GM21360 (cell line): ENCODE data around the gene QRFP.
"Not testable (repeated sequence)": the region's sequence is repeated elsewhere in the genome, so short reads cannot be mapped to it uniquely, and the experiment has no call there.

Experiments used
- ATAC-seq: cut with Tn5 transposase; IDR thresholded peaks from one replicate; pipeline ENCODE4 v1.9.1; 2021; ENCODE audit warnings: mild to moderate bottlenecking, moderate library complexity; ENCODE audit not compliant: unreplicated experiment

QRFP gene

DNA sequence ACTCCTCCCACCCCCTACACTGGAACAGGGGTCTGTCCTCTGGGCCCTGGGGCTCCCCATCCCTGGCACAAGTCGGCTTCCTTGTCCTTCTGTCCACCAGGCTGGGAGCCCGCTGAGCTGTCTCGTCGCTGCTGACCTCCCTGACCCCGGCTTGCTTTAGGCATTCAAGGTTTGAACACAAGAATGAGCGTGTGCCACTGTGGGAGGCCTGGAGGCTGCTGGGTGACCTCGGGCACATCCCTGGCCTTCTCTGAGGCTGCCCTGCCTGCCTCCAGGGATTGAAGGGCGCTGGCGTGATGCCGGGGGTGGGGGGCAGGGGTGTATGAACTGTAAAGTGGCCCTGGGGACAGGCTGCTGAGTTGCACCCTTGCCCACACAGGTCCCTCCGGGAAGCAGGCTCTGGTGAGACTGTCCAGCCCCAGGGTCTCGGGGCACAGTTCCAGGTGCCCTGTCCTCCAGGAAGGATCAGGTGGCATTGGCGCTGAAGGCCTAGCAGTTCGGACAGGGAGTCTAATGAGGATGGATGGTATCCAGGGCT lies 24.2 kb upstream of the QRFP start:
- ATAC-seq = no peak

DNA sequence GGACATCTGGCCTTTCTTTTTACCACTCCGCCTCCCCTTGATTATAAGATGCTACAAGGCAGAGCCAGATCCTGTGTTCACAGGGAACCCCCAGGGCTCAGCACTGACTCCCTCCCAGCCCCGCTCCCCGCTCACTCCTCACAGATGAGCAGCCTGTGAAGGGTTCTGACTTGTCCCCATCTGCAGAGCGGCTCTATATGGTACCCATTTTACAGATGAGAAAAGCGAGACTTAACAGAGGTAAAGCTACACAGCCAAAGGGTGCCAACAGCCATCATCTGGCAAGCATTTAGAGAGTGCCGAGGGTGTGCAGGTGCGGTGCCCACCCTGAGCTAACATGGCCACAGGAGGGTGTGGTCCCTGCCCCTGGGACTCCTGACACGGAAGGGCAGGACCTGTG lies 23.6 kb upstream of the QRFP start:
- ATAC-seq = no peak

- ATAC-seq = no peak
Observed at GRCh38 chr9:130919559-130920145, 23.0 kb upstream of the QRFP start.

DNA sequence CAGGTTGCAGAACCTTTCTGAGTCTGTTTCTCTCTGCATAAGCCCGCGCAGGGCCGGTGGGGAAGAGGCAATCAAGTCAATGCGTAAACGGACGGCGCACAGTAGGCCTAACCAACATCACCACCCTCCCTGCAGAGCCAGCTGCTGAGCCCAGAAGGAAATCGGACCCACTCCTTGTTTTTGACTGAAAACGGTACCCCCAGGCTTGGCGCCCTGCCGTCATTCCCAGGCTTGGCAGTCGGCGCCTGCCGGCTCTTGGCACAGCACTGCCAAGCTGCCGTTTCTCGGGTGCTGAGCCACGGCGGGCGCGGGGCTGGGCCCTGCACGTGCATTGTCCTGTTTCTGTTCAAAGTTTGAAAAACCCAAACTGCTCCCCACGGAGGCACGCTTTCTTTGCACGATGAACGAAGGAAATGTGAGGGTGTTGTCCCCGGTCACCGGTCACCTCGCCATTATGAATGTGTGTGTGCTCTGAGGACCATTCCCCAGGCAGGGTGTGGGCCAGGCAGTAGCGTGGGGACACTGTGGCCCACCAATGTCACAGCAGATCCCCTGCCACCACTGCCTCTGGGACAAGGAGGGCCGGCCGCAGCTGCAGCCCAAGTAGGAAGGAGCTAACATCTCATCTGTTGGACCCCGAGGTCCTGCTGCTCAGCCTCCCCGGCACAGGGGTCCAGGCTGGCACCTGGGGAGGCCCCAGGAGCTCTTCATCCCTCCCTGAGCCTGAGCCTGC lies 22.4 kb upstream of the QRFP start:
- no peak for ATAC-seq

- no peak for ATAC-seq
Observed at GRCh38 chr9:130918101-130918825, 21.7 kb upstream of the QRFP start.

DNA sequence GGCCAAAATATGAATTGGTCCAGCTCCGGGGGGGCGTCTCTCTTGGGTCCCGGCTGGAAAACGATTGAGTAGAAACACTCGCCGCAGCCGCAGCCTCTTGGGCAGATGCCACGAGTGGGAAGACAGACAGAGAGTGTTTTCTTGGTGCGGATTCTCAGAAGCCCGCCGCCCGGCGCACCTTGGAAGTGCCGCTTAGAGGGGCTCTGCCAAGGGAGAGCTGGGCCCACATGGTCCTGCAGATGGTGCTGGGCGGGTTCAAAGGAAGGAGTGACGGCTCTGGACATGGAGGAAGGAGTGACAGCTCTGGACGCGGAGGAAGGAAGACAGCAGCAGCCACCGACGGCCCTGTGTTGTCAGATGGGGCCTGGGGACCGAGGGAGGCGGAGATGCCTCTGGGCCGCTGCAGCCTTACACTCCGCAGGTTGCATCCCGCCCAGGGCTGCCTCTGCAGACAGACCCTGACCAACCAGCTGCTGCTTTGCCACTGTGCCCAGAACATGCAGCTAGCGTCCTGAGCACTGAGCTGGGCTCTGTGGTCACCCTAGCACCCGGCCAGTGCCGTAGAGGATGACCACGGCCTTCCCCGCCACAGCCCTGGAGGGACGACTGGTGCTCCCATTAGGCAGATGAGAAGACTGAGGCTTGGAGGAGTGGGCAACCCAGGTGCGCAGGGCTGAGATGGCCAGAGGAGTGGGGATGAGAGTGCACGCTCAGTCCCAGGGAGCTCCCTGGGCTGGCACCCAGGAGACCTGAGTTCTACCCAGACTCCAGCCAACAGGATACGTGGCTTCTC lies 20.8 kb upstream of the QRFP start:
- no peak for ATAC-seq

DNA sequence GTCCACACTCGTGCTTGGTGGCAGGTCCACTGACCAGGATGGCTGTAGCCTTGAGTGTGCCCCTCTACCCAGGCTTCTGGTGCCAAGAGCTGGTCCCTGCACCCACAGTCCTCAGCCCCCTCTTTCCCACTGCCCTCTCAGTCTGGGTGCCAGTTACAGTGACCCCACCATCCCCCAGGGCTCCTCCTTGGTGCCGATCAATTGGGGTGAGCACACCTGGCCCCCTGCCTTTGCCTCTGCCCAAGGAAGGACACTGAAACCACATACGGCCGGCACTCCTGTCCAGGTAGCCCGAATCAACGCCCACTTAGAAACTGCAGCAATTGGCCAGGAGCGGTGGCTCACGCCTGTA lies 18.5 kb upstream of the QRFP start:
- ATAC-seq = no peak

DNA sequence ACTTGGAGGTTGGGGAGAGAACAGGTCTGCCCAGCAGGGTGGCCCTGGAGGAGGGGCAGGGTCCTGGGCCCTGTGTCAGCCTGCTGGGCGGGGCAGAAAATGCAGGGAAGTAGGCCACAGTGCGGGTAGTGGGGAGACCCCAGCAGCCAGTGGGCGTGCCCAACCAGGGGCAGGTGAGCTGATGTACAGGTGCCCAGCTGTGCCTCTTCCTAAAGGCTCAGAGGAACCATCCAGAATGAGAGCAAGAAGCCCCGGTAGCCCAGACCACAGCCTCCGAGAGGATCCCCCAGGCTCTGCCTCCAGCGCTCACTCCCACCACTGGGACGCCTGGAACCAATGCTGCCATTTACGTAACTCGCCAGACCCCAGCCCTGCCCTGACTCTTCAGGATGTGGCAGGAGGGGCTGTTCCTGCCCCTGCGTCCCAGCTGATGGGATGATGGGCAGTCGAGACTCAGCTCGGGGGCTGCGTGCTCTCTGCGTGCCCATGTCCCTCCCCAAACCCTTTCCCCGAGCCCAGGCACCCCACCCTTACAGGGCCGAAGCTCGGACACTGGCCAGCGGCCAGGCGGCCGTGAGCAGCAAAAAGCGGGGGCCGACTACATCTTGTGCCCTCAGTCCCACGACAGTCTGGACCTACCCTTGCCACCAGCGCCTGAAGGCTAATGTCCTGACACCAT lies 17.9 kb upstream of the QRFP start:
- no peak for ATAC-seq

GRCh38 chr9:130913599-130914416 lies 17.2 kb upstream of the QRFP start:
- ATAC-seq = no peak

DNA sequence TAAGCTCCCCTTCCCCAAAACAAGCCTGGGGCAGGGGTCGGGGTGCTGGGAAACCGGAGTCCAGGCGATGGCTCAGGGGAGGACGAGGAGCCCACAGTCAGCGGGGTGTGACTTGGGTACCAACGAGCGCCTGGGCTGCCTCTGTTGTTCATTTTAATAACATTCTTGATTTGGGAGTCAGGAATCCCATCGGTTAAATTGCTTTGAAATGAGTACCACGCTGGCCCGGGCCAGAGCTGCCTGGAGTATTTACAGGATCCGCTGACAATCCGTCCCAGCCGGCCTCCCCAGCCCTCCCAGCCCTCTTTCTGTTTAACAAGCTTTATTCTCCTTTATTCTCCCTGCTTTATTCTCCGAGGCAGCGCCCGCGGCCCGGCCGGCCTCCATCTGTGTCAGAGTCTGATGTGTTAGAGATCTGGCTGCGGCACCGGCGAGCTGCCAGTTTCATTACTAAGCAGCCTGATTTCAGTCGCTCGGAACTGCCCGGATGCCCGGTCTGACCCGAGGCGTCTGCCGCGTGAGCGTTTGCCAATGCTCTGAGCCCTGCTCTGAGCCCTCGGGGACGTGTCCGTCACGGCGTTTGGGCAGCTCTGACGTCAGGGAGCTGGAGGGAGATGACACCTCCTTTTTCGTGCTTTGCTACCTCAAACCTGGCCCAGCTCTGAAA lies 16.5 kb upstream of the QRFP start:
- no peak for ATAC-seq

DNA sequence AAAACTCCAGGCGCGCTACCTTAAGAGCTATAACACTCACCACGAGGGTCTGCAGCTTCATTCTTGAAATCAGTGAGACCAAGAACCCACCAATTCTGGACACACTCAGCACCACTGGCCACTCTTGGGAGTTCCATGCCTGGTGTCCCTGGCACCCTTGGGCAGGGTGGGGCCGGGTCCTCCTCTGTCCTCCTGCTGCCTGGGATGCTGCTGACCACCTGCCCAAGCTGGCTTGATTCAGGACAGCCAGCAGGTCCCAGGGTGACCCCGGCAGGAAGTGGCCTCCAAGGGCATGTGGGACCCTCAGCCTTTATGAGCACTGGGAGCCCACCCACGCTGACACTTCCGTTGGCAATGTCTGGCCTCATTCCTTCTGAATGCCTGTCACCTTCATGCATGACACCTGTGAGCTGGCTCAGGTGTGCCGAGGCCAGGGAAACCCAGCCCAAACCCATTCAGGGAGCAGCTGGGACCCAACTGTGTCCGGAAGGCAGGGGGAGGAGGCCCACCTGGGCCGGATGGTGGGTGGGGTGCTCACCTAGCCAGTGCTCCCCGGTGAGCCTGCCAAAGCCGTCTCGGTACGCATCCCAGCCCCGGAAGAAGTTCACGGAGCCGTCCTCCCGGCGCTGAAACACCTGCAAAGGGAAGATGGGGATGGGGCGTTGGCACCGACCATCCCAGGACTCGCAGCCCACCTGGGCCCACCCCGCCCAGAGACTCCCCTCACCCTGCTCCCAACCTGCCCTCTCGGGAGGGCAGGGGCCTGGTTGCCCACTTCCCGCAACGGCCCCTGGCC lies 14.8 kb upstream of the QRFP start:
- no peak for ATAC-seq

GRCh38 chr9:130910670-130911069 lies 14.1 kb upstream of the QRFP start:
- ATAC-seq = not testable (repeated sequence)

- ATAC-seq = not testable (repeated sequence)
Observed at GRCh38 chr9:130910041-130910440, 13.4 kb upstream of the QRFP start.

DNA sequence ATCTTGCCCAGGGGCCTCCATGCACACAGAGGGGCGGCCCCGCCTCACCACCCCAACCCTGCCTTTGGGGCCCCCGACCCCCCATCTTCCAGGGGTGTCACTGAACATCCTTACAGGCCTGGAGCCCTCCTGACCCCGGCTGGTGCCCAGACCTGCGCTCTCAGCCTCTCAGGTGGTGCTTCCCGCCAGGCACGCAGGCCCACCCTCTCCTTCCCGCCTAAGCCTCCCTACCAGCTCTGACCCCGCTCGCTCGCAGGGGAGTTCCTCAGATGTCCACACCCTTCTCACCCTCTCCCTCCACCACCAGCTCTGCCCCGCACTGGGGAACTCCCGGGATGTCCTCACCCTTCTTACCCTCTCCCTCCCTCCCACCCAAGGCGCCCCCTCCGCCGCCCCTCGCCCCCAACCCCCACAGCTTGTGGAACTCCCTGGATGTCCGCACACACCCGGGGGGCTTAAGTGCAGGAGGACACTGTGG lies 12.3 kb upstream of the QRFP start:
- no peak for ATAC-seq

DNA sequence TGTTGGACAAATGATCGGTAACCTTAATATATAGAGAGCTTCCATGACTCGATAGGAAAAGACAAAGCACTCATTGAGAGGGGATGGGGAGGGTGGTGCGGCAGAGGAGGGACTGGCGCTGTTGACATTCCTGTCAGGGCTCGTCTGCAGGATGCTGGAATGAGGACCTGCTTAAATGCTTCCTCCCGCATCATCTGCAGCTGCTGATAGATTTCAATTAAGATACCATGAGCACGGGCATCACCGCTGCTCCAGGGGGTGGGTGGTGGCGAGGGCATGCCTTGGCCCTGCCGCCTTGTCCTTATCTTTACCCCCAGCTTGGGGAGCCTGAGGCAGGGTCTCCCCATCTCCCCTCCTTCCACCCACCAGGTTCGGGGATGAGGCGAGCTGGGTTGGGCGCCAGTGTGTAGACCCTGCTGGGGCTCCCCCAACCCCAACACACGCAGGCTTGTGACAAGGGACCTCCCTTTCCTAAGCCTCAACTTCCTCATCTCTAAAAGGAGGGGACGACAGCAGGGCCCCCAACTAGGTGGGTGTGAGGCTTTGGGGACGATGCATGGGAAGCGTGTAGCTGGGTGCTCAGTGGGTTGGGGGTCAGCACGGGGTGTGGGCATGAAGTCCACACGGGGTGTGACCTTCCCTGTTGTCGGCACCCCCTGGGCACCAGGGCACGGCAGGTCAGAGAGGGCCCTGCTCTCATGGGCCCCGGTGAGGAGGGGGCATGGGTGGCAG lies 11.7 kb upstream of the QRFP start:
- no peak for ATAC-seq

DNA sequence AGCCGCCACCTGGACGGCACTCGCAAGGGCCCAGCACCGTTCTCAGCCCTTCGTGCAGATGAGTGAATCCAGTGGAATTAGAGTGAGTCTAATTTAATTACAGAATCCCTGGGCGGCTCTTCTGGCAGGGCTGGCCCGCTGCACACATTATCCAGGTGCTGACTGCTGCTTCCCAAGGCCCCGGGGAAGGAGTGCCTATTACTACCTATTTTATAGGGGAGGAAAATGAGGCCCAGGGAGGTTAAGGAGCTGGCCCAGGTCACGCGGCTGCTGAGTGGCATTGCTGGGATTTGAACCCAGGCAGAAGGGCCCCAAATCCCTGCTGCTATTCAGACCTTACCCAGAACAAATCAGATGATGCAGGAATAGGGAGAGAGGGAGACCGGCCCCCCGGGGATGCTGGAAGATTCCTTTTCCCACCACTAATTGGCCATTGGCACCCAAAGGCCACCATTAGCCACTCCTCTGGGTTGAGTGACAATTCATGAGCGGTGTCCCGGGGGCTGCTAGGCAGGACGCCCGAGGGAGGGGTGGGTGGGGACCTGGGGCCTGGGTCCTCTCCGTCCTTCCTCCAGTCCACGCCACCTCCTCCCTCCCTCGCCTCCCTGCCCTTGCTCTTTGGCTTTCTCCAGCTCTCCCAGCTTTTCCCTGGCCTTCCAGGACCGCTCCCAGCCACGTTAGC lies 10.3 kb upstream of the QRFP start:
- no peak for ATAC-seq
